GM12873 (cell line): Measurements from ENCODE around the gene C1QTNF12.

Source experiments
- CTCF ChIP-seq: IDR thresholded peaks from 2 replicates; pipeline ENCODE4 v1.5.1; 2012; ENCODE audit warnings: low read depth, mild to moderate bottlenecking, moderate library complexity, low read length, control low read depth; ENCODE audit not compliant: insufficient read depth; ENCODE audit errors: missing control alignments

The C1QTNF12 gene, protein sequence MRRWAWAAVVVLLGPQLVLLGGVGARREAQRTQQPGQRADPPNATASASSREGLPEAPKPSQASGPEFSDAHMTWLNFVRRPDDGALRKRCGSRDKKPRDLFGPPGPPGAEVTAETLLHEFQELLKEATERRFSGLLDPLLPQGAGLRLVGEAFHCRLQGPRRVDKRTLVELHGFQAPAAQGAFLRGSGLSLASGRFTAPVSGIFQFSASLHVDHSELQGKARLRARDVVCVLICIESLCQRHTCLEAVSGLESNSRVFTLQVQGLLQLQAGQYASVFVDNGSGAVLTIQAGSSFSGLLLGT

DNA sequence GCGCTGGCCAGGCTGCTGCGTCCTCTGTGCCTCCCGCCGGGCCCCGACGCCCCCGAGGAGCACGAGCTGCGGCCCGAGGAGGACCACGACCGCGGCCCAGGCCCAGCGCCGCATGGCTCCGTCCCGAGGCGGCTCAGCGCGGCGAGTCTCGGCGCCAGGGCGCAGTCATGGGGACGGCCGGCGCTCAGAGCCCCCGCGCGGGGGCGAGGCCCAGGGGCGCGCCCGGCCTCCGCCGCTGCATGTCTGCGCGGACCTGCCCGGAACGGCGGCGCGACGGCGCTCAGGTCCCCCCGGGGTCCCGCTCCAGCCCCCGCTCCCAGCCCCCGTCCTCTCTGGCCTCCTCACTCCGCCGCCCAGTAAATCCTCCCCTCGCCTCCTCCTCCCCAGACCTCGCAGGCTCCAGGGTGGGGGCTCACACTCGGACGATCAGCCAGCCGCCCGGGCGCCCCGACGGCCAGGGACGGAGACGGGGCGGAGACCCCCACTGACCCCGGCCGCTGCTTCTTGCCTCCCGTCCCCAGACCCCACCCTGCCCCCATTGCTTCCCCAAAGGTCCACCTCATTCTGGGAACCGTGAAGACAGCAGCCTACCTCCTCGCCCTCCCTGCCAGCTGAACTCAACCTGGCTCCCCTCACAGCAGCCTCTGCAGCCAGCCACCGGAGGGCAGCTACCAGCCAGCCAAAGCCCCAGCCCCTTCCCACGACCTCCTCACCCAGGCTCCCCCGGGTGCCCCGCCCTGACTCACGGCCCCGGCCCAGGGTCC, at the start of gene C1QTNF12:
TSS of gene C1QTNF12 (minus strand) at position 146 of the 764 bp plus-strand sequence. CDS start at position 114, 32 bp downstream.
- TF ChIP-seq CTCF: no peak

GRCh38 chr1:1295154-1295923, 48.8 kb upstream of the C1QTNF12 start:
- no peak for TF ChIP-seq CTCF

DNA sequence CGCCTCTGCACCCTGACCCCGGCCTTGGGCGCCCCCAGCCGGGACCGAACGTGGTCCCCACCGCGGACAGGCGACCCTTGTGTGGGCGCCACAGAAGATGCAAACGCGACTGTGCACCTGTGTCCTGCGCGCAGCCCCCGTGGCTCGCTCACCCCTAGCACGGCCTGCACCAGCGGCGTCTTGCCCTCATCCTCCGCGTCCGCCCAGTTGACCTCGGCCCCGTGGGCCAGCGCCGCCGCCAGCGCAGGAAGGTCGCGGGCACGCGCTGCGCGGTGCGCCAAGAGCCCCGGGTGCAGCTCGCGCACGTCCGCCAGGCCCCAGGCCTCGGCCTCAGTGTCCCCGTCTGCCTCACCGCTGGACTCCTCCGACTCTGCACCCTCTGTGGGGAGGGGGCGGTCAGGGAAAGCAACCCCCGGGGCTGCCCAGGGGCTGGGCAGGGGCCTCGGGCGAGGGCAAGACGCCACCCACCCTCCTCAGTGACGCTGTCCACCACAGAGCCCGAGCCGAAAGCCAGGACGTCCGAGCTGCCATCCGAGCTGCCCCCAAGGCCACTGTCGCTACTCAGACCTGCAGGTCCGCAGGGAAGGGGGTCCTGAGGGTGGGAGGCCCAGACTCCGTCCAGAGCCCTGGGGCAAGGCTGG, 47.8 kb upstream of the C1QTNF12 start:
- no peak for TF ChIP-seq CTCF

GRCh38 chr1:1293263-1294249, 47.0 kb upstream of the C1QTNF12 start:
- no peak for TF ChIP-seq CTCF

DNA sequence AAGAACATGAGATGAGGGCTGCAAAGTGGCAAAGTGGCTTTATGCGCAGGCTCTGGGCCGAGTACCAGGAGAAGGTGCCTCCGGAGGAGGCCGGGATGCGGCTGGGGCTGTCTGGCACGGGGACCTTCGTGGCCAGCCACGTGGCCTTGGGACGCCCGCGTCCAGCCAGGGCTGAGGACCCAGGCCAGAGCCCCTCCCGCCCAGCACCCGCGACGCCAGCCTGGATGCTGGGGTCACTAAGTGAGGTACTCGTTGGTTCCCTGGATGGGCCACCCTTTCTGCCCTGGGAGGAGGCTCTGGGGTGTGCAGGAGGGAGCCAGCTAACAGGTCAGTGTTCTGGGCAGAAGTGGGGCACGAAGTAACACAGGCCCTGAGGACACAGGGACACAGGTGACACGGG, 46.3 kb upstream of the C1QTNF12 start:
- TF ChIP-seq CTCF: no peak

DNA sequence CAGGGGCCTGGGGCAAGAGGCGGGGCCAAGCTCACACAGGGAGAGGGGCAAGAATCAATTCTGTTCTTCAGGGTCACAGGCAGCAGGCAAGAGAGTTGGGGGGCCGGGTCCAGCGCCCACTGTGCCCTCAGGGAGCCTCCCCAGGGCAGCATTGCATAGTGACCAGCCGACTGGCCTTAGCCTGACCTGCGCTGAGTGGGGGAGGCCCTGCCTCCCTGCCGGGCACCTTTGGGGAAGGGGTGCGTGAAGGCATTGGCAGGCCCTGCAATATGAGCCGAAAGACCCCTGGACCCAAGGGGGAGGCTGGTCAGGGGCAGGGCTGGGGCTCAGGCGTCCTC, 45.9 kb upstream of the C1QTNF12 start:
- no peak for TF ChIP-seq CTCF
